HuH-7 (cell line): ENCODE results near the gene TBC1D20.
"Not testable (repeated sequence)": the region's sequence is repeated elsewhere in the genome, so short reads cannot be mapped to it uniquely, and the experiment has no call there.

ENCODE experiments used
- DNase-seq: peaks from one replicate; pipeline ENCODE4 v3.0.0; 2011; ENCODE audit warnings: low spot score

Gene TBC1D20

GRCh38 chr20:400454-401275 lies 61.7 kb downstream of the TBC1D20 start:
- DNase-seq, result no peak

DNA sequence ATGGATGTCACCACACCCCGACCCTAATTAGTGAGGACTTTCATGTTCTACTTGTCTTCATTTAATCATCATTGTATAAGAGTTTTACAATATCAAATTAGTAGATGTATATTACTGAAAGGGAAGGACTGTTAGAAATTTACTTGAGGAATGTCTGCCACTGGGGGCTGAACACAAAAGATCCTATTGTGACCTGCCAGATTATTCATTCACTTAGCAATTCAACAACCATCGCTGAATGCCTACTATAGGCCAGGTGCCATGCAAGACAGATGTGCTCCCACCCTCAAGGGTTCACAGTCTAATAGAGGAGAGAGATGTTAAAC lies 62.2 kb downstream of the TBC1D20 start:
- no peak for DNase-seq

GRCh38 chr20:399182-399707 lies 63.1 kb downstream of the TBC1D20 start:
- DNase-seq, result no peak

- DNase-seq, result no peak
Observed at GRCh38 chr20:397432-398237, 64.7 kb downstream of the TBC1D20 start.

- DNase-seq, result no peak
Observed at GRCh38 chr20:396619-397431, 65.5 kb downstream of the TBC1D20 start.

GRCh38 chr20:396252-396618 lies 66.1 kb downstream of the TBC1D20 start:
- DNase-seq, result no peak

DNA sequence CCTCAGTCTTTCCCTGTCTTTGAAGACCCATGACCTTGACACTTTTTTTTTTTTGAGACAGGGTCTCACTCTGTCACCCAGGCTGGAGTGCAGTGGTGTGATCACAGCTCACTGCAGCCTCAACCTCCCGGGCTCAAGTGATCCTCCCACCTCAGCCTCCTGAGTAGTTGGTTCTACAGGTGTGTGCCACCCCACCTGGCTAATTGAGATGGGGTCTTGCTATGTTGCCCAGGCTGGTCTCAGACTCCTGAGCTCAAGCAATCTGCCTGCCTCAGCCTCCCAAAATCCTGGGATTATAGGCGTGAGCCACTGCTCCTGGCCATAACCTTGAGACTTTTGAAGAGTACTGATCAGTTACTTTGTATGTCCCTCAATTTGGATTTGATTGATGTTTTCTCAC lies 69.0 kb downstream of the TBC1D20 start:
- DNase-seq, result not testable (repeated sequence)

DNA sequence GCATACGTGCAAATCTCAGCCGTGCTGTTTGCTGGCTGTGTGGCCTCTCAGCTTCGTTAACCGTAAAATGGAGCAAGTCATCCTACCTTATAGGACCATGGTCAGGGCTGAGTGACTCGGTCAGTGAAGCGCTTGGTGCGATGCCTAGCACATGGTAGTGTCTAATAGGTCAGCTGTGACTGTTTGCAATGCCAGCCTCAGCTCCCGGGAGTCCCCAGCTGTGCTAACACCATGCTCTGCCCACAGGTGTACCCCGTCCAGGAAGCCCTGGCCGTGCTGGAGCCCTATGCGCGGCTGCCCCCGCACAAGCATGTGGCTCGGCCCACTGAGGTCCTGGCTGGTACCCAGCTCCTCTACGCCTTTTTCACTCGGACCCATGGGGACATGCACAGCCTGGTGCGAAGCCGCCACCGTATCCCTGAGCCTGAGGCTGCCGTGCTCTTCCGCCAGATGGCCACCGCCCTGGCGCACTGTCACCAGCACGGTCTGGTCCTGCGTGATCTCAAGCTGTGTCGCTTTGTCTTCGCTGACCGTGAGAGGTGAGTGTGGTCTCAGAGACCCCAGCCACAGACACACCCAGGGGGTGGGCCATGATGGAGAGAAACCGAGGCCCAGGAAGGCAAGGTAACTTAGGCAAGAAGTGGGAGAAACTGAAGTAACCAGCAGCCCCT lies 71.2 kb downstream of the TBC1D20 start:
- DNase-seq, result no peak

DNA sequence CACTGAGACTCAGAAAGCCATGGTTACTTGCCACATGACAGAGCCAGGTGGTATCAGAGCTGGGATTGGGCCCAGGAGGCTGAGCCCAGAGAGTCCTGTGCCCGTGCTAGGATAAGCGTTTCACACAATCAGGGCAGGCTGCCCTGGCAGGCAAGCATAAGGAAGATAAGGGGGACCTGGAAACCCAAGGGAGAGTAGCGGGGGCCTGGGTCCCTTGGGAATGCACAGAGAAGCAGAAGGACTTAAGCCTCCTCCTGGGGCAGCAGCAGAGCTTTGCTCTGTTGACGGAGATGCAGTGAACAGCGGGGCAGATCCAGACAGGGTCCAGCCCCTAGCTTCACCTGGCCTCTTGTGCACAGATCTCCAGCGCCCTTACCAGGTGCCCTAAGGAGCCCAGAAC lies 73.1 kb downstream of the TBC1D20 start:
- no peak for DNase-seq

DNA sequence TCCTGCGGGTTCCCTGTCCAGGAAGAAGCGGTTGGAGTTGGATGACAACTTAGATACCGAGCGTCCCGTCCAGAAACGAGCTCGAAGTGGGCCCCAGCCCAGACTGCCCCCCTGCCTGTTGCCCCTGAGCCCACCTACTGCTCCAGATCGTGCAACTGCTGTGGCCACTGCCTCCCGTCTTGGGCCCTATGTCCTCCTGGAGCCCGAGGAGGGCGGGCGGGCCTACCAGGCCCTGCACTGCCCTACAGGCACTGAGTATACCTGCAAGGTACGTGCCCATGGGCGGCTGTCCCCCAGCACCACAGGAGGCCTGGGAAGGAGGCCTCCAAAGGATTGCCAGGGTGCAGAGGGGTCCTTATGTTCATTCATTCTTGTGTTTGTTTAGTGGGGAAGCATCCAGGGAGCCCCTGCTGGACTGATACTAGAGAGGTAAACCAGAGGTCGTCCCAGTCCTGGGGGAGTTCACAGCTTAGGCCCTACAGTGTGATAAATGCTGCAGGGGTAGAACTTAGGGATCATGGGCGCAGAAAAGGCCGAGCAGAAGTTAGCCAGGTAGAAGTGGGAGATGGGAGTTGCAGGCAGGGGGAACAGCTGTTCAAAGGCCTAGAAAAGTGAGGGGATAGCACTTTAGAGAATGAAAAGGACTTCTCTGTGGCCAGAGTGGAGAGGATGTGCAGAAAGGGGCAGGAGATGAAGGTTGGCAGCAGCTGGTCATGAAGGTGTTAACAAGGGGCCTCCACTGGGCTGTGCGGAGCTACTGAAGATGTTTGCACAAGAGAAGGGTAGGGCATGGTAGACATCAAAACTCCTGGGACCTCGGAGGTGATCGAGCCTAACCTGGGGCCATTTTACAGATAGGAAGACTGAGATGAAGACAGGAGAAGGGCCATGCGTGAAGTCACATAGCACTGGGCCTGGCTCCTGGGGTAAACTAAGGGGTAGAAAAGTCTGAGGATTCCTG lies 74.0 kb downstream of the TBC1D20 start:
- no peak for DNase-seq

DNA sequence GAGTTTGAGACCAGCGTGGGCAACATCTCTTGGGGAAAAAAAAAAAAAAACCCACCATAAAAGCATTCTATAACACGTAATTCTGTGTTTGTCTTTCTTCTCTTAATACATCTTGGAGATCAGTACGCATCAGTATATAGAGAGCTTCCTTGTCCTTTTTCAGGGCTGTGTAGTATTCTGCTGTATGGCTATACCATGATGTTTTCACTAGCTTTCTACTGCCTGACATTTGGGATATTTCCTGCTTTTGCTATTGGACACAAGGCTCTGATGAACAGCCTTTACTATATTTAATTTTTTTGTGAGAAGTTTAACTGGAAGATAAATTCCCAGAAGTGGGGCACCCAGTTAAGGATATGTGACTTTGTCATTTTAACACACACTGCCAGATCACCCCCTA lies 74.8 kb downstream of the TBC1D20 start:
- DNase-seq, result no peak

GRCh38 chr20:386634-387033 lies 75.7 kb downstream of the TBC1D20 start:
- DNase-seq, result not testable (repeated sequence)
